PFSK-1 (cell line): Measurements from ENCODE around the gene KRTAP12-3.

Experiments
- POLR2AphosphoS5 ChIP-seq: IDR thresholded peaks from 2 replicates; pipeline ENCODE4 v1.6.1; 2012; ENCODE audit warnings: low read depth, mild to moderate bottlenecking, control low read depth, low read length, moderate library complexity
- SIN3A ChIP-seq: IDR thresholded peaks from 2 replicates; pipeline ENCODE4 v1.6.1; 2012; ENCODE audit warnings: mild to moderate bottlenecking, low read length, moderate library complexity, borderline replicate concordance; ENCODE audit not compliant: insufficient read depth
- TAF1 ChIP-seq: IDR thresholded peaks from 2 replicates; pipeline ENCODE4 v1.6.1; 2012; ENCODE audit warnings: low read length, control low read depth, borderline replicate concordance; ENCODE audit not compliant: insufficient read depth
- TF ChIP-seq, protein P1 (sequence below), 2 experiments: IDR thresholded peaks; 2 replicates each; pipeline versions ENCODE4 v1.6.1 to v1.8.0; 2011 to 2012; ENCODE audit warnings: low read depth in 2 of 2, low read length in 2 of 2, control low read depth in 1 of 2, inconsistent platforms in 1 of 2, mild to moderate bottlenecking in 1 of 2, moderate library complexity in 1 of 2; ENCODE audit not compliant: insufficient read depth in 1 of 2

DNA sequence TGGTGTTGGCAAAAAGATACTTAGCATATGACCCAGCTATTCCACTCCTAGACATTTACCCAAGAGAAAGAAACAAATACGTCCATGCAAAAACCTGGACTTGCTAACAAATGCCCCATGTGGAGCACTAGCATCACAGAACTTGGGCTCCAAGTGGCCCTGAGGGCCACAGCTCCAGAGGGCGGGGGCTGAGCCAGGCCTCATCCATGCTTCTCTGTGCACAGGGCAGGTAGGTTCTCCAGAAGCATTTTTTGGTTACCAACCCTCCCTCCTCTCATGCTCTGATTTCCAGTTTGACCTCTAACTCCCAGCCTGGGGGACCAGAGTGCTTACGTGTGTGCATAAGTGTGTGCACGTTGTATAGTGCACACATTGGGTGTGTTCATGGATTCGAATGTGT lies 7.0 kb downstream of the KRTAP12-3 start:
- TF ChIP-seq SIN3A: no peak
- TF ChIP-seq, protein P1, sequence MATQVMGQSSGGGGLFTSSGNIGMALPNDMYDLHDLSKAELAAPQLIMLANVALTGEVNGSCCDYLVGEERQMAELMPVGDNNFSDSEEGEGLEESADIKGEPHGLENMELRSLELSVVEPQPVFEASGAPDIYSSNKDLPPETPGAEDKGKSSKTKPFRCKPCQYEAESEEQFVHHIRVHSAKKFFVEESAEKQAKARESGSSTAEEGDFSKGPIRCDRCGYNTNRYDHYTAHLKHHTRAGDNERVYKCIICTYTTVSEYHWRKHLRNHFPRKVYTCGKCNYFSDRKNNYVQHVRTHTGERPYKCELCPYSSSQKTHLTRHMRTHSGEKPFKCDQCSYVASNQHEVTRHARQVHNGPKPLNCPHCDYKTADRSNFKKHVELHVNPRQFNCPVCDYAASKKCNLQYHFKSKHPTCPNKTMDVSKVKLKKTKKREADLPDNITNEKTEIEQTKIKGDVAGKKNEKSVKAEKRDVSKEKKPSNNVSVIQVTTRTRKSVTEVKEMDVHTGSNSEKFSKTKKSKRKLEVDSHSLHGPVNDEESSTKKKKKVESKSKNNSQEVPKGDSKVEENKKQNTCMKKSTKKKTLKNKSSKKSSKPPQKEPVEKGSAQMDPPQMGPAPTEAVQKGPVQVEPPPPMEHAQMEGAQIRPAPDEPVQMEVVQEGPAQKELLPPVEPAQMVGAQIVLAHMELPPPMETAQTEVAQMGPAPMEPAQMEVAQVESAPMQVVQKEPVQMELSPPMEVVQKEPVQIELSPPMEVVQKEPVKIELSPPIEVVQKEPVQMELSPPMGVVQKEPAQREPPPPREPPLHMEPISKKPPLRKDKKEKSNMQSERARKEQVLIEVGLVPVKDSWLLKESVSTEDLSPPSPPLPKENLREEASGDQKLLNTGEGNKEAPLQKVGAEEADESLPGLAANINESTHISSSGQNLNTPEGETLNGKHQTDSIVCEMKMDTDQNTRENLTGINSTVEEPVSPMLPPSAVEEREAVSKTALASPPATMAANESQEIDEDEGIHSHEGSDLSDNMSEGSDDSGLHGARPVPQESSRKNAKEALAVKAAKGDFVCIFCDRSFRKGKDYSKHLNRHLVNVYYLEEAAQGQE (IDR thresholded peaks at IDR 0.05; ENCODE audit: insufficient read depth in 1 of 2, low read depth in 2 of 2, low read length in 2 of 2): no peak
- TF ChIP-seq TAF1: no peak
- TF ChIP-seq POLR2AphosphoS5: no peak
